GM23248 (cell line): ENCODE results near the gene CHN2.

ENCODE experiments used
- EZH2 ChIP-seq: fragments of 200-600 bp; sonication (generic); IDR thresholded peaks from 2 replicates; pipeline ENCODE4 v1.6.1; 2018; ENCODE audit warnings: antibody characterized with exemption, mild to moderate bottlenecking; ENCODE audit not compliant: insufficient read depth, poor library complexity, severe bottlenecking
- EZH2phosphoT487 ChIP-seq: fragments of 200-600 bp; sonication (generic); IDR thresholded peaks from 2 replicates; pipeline ENCODE4 v1.6.1; 2018; ENCODE audit warnings: antibody characterized with exemption, moderate library complexity, mild to moderate bottlenecking, low read depth; ENCODE audit not compliant: insufficient read depth

DNA sequence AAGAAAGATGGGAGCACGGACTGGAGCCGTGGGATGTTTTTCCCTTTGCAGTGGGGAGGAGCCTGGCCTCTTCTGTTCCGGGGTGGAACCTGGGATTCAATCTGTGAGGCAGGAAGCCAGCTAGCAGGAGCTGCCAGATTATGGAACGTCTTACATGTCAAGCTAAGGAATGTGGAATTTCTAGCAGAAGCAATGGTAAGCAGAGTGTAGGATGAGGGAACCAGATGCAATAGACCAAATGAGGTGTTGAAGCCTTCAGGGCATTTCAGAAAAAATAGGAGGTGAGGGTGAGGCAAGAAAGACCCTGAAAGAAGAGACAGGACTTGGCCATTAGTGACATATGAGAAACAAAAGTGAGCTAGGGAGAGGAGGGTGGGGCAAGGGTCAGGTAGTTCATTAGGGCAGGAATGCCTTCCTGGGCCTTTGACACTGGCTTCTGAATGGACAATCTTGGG, 105.5 kb downstream of the CHN2 start:
- TF ChIP-seq EZH2, result no peak
- TF ChIP-seq EZH2phosphoT487, result no peak
